ENCODE results near the gene TDO2.
"Not testable (repeated sequence)": the region's sequence is repeated elsewhere in the genome, so short reads cannot be mapped to it uniquely, and the experiment has no call there.

Gene TDO2

DNA sequence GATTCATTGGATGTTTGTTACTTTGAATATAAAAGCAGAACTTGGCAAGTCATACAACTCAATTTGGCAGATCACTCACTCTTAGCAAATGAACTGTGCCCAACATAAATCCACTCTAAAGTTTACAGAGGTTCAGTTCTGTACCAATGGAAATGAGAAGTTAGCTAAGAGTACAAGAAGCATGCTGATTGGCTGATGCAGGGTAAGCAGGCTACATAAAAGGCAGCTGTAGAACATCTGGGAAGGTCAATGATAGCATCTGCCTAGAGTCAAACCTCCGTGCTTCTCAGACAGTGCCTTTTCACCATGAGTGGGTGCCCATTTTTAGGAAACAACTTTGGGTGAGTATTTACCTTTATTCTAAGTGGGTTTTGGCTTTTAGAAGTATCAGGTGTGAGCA, at the start of gene TDO2:
Gene TDO2 (plus strand): TSS at position 244 of the 400 bp plus-strand sequence. CDS start 63 bp downstream, at position 307.
- DNase-seq (ENCODE audit: low read depth in 2 of 2) = no peak

GRCh38 chr4:155854582-155855226, 48.8 kb upstream of the TDO2 start:
- DNase-seq (ENCODE audit: low read depth in 2 of 2) = no peak

DNA sequence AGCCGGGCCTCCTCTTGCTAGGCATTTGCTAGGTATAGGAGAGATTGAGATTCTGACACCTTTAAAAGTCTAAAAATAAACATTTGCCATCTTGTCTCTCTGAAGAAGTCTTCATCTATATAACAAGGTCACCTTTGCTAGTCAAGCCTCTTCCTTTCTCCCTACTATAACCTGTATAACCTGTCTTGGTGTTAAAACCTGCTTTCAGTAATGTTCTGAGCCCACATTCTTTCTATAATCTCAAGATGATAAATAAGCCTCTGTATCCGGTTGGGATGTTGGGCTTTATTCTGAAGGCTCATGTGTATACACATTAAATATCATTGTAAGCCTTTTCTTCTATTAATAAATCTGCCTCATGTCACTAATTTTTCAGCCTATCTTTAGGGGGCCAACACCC, 47.6 kb upstream of the TDO2 start:
- DNase-seq (ENCODE audit: low read depth in 2 of 2) = no peak

- no peak for DNase-seq (ENCODE audit: low read depth in 2 of 2)
Observed at GRCh38 chr4:155866177-155866576, 37.3 kb upstream of the TDO2 start, which contains the start of gene ASIC5. ASIC5 (minus strand) TSS chr4:155866277; CDS start chr4:155866226, 51 bp downstream.

- no peak for DNase-seq (ENCODE audit: low read depth in 2 of 2)
Observed at GRCh38 chr4:155875878-155876277, 27.6 kb upstream of the TDO2 start.

GRCh38 chr4:155877971-155878370, 25.5 kb upstream of the TDO2 start:
- no peak for DNase-seq (ENCODE audit: low read depth in 2 of 2)

GRCh38 chr4:155878611-155879010, 24.9 kb upstream of the TDO2 start:
- no peak for DNase-seq (ENCODE audit: low read depth in 2 of 2)

- DNase-seq (ENCODE audit: low read depth in 2 of 2) = no peak
Observed at GRCh38 chr4:155879767-155880166, 23.7 kb upstream of the TDO2 start.

GRCh38 chr4:155881555-155881954, 21.9 kb upstream of the TDO2 start:
- DNase-seq (ENCODE audit: low read depth in 2 of 2) = no peak

DNA sequence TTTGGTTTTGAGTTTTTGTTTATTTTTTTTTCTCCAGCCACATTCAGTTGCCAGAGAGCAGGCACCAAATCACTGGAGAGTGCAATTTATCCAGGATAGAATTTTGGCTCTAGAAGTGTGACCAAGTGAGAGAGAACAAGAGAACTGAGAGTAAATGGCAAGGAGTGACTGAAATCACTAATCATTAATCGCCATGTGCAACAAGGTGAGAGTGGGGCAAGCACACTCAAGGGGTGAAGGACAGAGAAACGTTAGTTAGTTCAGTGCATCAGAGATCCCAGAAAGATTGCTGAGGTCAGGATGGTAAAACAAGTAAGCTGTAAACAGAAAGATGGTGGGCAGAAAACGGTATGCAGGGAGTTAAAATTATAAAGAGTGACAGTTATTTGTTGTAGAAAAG, 19.6 kb upstream of the TDO2 start:
- DNase-seq (ENCODE audit: low read depth in 2 of 2) = no peak

DNA sequence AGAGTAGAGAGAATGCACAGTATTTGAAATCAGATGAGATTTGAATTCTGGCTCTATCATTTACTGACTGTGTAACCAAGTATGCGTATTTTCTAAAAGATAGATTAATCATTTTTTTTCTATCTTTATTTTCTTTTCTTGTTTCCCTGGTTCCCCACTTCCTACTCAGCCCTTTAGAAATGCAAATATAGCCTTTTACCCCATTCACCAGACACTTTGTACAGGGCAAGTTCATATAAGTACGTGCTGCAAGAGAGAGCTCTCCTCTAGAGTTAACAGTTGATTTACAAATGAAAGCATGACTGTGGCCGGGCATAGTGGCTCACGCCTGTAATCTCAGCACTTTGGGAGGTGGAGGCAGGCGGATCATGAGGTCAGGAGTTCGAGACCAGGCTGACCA, 17.8 kb upstream of the TDO2 start:
- DNase-seq (ENCODE audit: low read depth in 2 of 2) = no peak

GRCh38 chr4:155887045-155887444, 16.5 kb upstream of the TDO2 start:
- no peak for DNase-seq (ENCODE audit: low read depth in 2 of 2)

- DNase-seq (ENCODE audit: low read depth in 2 of 2) = no peak
Observed at GRCh38 chr4:155887847-155888570, 15.5 kb upstream of the TDO2 start.

- no peak for DNase-seq (ENCODE audit: low read depth in 2 of 2)
Observed at GRCh38 chr4:155889031-155889793, 14.3 kb upstream of the TDO2 start.

DNA sequence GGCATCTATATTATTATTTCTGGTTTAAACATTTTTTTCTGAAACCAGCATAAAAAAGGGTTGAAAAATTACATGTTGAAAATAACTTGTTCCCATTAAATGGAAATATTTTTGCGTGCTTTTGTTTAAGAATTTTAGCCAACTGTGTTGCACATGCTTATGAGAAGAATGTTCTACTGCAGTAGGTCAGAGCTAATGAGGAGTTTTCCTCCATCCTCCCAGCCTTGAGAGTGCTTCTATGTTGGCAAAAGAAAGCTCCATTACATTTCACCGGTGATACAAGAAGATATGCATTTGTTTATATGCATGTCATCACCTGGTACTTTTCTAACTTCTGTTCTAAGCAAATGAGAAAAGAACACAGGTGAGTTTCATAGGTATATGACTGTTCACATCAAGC, 13.6 kb upstream of the TDO2 start:
- no peak for DNase-seq (ENCODE audit: low read depth in 2 of 2)

DNA sequence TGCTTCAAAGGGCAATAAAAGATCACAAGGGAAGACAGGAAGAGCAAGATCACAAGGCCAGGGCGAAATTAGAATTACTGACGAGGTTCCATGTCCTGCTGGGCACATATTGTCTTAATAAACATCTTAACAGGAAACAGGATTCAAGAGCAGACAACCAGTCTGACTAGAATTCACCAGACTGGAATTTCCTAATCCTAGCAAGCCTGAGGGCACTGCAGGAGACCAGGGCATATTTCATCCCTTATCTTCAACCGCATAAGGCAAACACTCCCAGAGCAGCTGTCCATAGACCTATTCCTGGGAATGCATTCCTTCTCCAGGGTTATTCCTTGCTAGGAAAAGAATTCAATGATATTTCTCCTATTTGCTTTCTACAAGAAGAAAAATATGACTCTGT, 12.4 kb upstream of the TDO2 start:
- DNase-seq (ENCODE audit: low read depth in 2 of 2) = no peak

DNA sequence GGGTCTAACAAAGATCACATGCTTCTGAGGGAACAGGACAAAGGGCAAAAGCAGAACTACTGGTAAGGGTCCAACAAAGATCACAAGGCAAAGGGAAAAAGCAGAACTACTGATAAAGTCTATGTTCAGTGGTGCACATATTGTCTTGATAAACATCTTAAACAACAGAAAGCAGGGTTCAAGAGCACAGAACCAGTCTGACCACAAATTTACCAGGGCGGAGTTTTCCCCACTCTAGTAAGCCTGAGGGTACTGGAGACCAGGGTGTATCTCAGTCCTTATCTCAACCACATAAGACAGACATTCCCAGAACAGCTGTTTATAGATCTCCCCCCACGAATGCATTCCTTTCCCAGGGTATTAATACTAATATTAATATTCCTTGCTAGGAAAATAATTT, 5.1 kb upstream of the TDO2 start:
- DNase-seq (ENCODE audit: low read depth in 2 of 2) = not testable (repeated sequence)

GRCh38 chr4:155899891-155900290, 3.6 kb upstream of the TDO2 start:
- DNase-seq (ENCODE audit: low read depth in 2 of 2) = no peak

GRCh38 chr4:155900381-155900780, 3.1 kb upstream of the TDO2 start:
- DNase-seq (ENCODE audit: low read depth in 2 of 2) = no peak

GRCh38 chr4:155901013-155901412, 2.5 kb upstream of the TDO2 start:
- DNase-seq (ENCODE audit: low read depth in 2 of 2) = no peak

- no peak for DNase-seq (ENCODE audit: low read depth in 2 of 2)
Observed at GRCh38 chr4:155904331-155904730, 835 bp downstream of the TDO2 start.

- DNase-seq (ENCODE audit: low read depth in 2 of 2) = no peak
Observed at GRCh38 chr4:155906554-155907247, 3.2 kb downstream of the TDO2 start.

All from stimulated activated CD4-positive, alpha-beta T cell treated with anti-CD3 and anti-CD28 coated beads, Interleukin-4, amount 100 ng/mL, for 48 hours (primary cell).